CD14-positive monocyte (primary cell): ENCODE data around the gene NUAK1. TPM values are rescaled to one million over a fixed set of nuclear protein-coding genes. Genes with fewer than 3 reads are reported as not detected.

ENCODE experiments used
- DNase-seq, 3 donors: peaks; one replicate each; pipeline ENCODE4 v3.0.0-alpha.2; 2011 to 2022
- H2AFZ ChIP-seq: 2 replicates; pipeline ENCODE4 v1.6.0; 2012; ENCODE audit warnings: mild to moderate bottlenecking, low read depth, low read length, inconsistent platforms; ENCODE audit not compliant: insufficient read depth, poor library complexity, severe bottlenecking
- H3K27ac ChIP-seq, 2 donors: 1 replicate in 1 of 2; 2 replicates in 1 of 2; pipeline ENCODE4 v1.5.1; 2012 to 2013; ENCODE audit warnings: low read length in 2 of 2, control low read depth in 1 of 2, inconsistent platforms in 1 of 2, low read depth in 1 of 2, mild to moderate bottlenecking in 1 of 2
- H3K27me3 ChIP-seq, 2 donors: one replicate each; pipeline versions ENCODE4 v1.6.0 to v1.6.1; 2011 to 2013; ENCODE audit warnings: low read length in 2 of 2; ENCODE audit not compliant: control insufficient read depth in 2 of 2, insufficient read depth in 2 of 2
- H3K36me3 ChIP-seq, 2 donors: replicated peaks in 1 of 2; 1 replicate in 1 of 2; 2 replicates in 1 of 2; pipeline versions ENCODE4 v1.5.1 to v1.6.1; 2012 to 2013; ENCODE audit warnings: low read length in 2 of 2, control low read depth in 1 of 2, inconsistent platforms in 1 of 2, mild to moderate bottlenecking in 1 of 2; ENCODE audit not compliant: insufficient read depth in 2 of 2, control insufficient read depth in 1 of 2
- H3K4me1 ChIP-seq, 2 donors: 1 replicate in 1 of 2; 2 replicates in 1 of 2; pipeline versions ENCODE4 v1.5.1 to v1.6.1; 2012 to 2013; ENCODE audit warnings: low read length in 2 of 2, control low read depth in 1 of 2, inconsistent platforms in 1 of 2, mild to moderate bottlenecking in 1 of 2, moderate library complexity in 1 of 2; ENCODE audit not compliant: insufficient read depth in 2 of 2, control insufficient read depth in 1 of 2
- H3K4me2 ChIP-seq: replicated peaks from 2 replicates; pipeline ENCODE3; 2012; ENCODE audit warnings: low read length, moderate library complexity, mild to moderate bottlenecking; ENCODE audit not compliant: poor library complexity, severe bottlenecking; ENCODE audit errors: extremely low read depth
- H3K4me3 ChIP-seq, 3 experiments: fragments of 200-600 bp in 1 of 3; sonication (generic) in 1 of 3; replicated peaks in 1 of 3; 1 replicate in 2 of 3; 2 replicates in 1 of 3; pipeline ENCODE4 v1.5.1; 2011 to 2013; ENCODE audit warnings: low read length in 3 of 3, mild to moderate bottlenecking in 3 of 3, control low read depth in 2 of 3, low read depth in 2 of 3, inconsistent platforms in 1 of 3, moderate library complexity in 1 of 3
- H3K79me2 ChIP-seq: 2 replicates; pipeline ENCODE4 v1.6.0; 2012; ENCODE audit warnings: mild to moderate bottlenecking, control low read depth, inconsistent platforms, low read length, moderate library complexity; ENCODE audit not compliant: insufficient read depth
- H3K9ac ChIP-seq: 2 replicates; pipeline ENCODE4 v1.6.0; 2017; ENCODE audit warnings: low read length, mild to moderate bottlenecking; ENCODE audit not compliant: insufficient read depth, poor library complexity, severe bottlenecking
- H3K9me3 ChIP-seq, 2 donors: replicated peaks in 1 of 2; 1 replicate in 1 of 2; 2 replicates in 1 of 2; pipeline versions ENCODE4 v1.5.1 to v1.6.1; 2012 to 2013; ENCODE audit warnings: low read length in 2 of 2, control low read depth in 1 of 2; ENCODE audit not compliant: control insufficient read depth in 1 of 2, insufficient read depth in 1 of 2
- H4K20me1 ChIP-seq: 2 replicates; pipeline ENCODE4 v1.6.0; 2012; ENCODE audit warnings: mild to moderate bottlenecking, low read length, control low read depth, moderate library complexity; ENCODE audit not compliant: insufficient read depth
- H3K27ac Mint-ChIP-seq, 7 donors: one replicate each; pipeline ENCODE4 v1.8.0; 2020; ENCODE audit warnings: mild to moderate bottlenecking in 7 of 7, mixed read lengths in 7 of 7, moderate library complexity in 6 of 7, inconsistent platforms in 2 of 7
- H3K27me3 Mint-ChIP-seq, 3 donors: one replicate each; pipeline ENCODE4 v1.8.0; 2021 to 2022; ENCODE audit warnings: low read depth in 3 of 3, mild to moderate bottlenecking in 3 of 3, mixed read lengths in 3 of 3, moderate library complexity in 3 of 3, inconsistent platforms in 1 of 3
- H3K36me3 Mint-ChIP-seq, 2 donors: one replicate each; pipeline ENCODE4 v1.8.0; 2020; ENCODE audit warnings: mixed read lengths in 2 of 2, inconsistent platforms in 1 of 2, mild to moderate bottlenecking in 1 of 2
- H3K4me1 Mint-ChIP-seq: one replicate; pipeline ENCODE4 v1.8.0; 2020; ENCODE audit warnings: mild to moderate bottlenecking, mixed read lengths
- H3K4me3 Mint-ChIP-seq, 2 donors: one replicate each; pipeline ENCODE4 v1.8.0; 2020; ENCODE audit warnings: mild to moderate bottlenecking in 2 of 2, mixed read lengths in 2 of 2, moderate library complexity in 1 of 2
- H3K9me3 Mint-ChIP-seq, 7 donors: one replicate each; pipeline ENCODE4 v1.8.0; 2020 to 2022; ENCODE audit warnings: mixed read lengths in 7 of 7, mild to moderate bottlenecking in 6 of 7, moderate library complexity in 6 of 7, inconsistent platforms in 2 of 7
- WGBS: methylation state at CpG from one replicate; pipeline ENCODE4 v1.1.5; 2013; ENCODE audit warnings: missing lambda C conversion rate; ENCODE audit not compliant: insufficient coverage; 5-methylcytosine and 5-hydroxymethylcytosine counted together
- intact Hi-C, 2 donors: fragments of 100-400 bp; cut with micrococcal nuclease; formaldehyde crosslinking; loops; one replicate each; pipeline versions ENCODE4 v1.15.0 to v1.15.1; 2023
- polyA plus RNA-seq, 3 donors: library from polyadenylated mRNA; depleted of rRNA in 1 of 3; unstranded in 2 of 3; stranded (reverse) in 1 of 3; fragments of 300-500 nt in 2 of 3; fragments of >200 nt in 1 of 3; fragmentation: Illumina TruSeq in 2 of 3; gene quantifications; 1 replicate in 2 of 3; 2 replicates in 1 of 3; pipeline ENCODE4 v1.2.3, GENCODE V29; 2012 to 2021
- TF ChIP-seq, protein P1 (sequence below): fragments of 200-600 bp; IDR thresholded peaks from one replicate; pipeline ENCODE4 v1.8.0; 2022; ENCODE audit warnings: antibody characterized with exemption, mild to moderate bottlenecking

The NUAK1 gene
- polyA plus RNA-seq, 3 donors = not detected

DNA sequence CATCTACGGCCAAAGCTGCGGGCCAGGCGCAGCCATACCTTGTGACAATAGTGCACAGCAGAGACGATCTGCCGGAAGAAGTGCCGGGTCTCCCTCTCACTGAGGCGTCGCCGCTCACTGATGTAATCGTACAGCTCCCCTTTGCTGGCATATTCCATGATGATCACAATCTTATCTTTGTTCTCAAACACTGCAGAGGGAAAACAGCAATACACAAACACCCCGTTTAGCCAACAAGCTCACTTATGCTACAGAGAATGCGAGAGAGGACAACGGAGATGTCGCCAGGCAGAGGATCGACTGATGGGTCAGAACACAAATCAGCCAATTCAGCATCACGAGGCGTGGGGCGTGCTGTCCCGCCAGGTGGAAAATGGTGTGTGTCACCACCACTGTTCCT, 52.1 kb downstream of the NUAK1 start:
- H3K9me3 Mint-ChIP-seq = peaks cover 0 to 3% (median 2%) of the 10 kb centered on the region in 7 donors

DNA sequence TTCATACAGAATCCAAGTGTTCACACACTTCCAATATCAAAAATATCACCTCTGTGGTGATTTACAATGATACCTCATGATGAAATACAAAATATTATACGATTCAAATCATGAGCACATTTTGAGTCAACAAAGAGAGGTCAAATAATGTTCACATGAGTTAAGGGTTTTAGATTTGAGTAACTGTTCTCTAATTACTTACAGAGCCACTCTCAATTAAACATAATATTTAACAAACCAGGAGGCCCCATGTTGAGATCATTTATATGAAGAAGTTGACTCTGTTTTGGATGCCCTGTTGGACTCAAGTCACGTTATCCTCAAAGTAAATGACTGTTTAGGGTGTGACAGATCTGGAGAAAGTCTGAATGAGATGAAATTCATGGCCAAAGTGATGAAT, 53.5 kb downstream of the NUAK1 start:
- H3K36me3 ChIP-seq = no peaks in the 10 kb centered on the region
- Mint-ChIP-seq H3K4me3 (no peak overlapping the region), H3K4me1 (no peaks in the 10 kb centered on the region), H3K9me3 (peaks cover 0 to 3% (median 2%) of the 10 kb centered on the region in 7 donors), H3K27me3 (peaks cover 7 to 13% (median 7%) of the 10 kb centered on the region in 3 donors), H3K27ac (no peak overlapping the region), H3K36me3 (no peaks in the 10 kb centered on the region)
- no peaks in the 10 kb centered on the region for H4K20me1 ChIP-seq
- H3K27ac ChIP-seq = no peak overlapping the region
- H2AFZ ChIP-seq = no peak overlapping the region
- no peak for DNase-seq
- peaks cover 0 to 3% of the 10 kb centered on the region in 2 donors for H3K27me3 ChIP-seq
- no peaks in the 10 kb centered on the region for H3K79me2 ChIP-seq
- H3K9ac ChIP-seq = no peak overlapping the region
- TF ChIP-seq, protein P1, sequence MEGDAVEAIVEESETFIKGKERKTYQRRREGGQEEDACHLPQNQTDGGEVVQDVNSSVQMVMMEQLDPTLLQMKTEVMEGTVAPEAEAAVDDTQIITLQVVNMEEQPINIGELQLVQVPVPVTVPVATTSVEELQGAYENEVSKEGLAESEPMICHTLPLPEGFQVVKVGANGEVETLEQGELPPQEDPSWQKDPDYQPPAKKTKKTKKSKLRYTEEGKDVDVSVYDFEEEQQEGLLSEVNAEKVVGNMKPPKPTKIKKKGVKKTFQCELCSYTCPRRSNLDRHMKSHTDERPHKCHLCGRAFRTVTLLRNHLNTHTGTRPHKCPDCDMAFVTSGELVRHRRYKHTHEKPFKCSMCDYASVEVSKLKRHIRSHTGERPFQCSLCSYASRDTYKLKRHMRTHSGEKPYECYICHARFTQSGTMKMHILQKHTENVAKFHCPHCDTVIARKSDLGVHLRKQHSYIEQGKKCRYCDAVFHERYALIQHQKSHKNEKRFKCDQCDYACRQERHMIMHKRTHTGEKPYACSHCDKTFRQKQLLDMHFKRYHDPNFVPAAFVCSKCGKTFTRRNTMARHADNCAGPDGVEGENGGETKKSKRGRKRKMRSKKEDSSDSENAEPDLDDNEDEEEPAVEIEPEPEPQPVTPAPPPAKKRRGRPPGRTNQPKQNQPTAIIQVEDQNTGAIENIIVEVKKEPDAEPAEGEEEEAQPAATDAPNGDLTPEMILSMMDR = no peak
- no peak overlapping the region for H3K4me2 ChIP-seq
- WGBS = 83% methylated on average over 1 of the region's 2 CpGs
- H3K4me1 ChIP-seq = no peaks in the 10 kb centered on the region
- H3K4me3 ChIP-seq = no peak overlapping the region
- H3K9me3 ChIP-seq = no peaks in the 10 kb centered on the region
- intact Hi-C loops = no loop called here

More for the DNA sequence above, 52.1 kb downstream of the NUAK1 start:
- Histone ChIP-seq H3K79me2 (no peaks in the 10 kb centered on the region), H3K4me2 (no peak overlapping the region), H3K9me3 (no peaks in the 10 kb centered on the region), H3K4me3 (no peak overlapping the region), H3K9ac (no peak overlapping the region), H3K27me3 (peaks cover 0 to 3% of the 10 kb centered on the region in 2 donors), H3K4me1 (no peaks in the 10 kb centered on the region), H3K27ac (no peak overlapping the region), H3K36me3 (no peaks in the 10 kb centered on the region), H4K20me1 (no peaks in the 10 kb centered on the region), H2AFZ (no peak overlapping the region)
- TF ChIP-seq, protein P1 = no peak
- H3K4me1 Mint-ChIP-seq = no peaks in the 10 kb centered on the region
- peaks cover 5 to 7% (median 7%) of the 10 kb centered on the region in 3 donors for H3K27me3 Mint-ChIP-seq
- WGBS = 94% methylated on average over 12 of the region's 19 CpGs
- intact Hi-C loops = no loop called here
- no peak overlapping the region for H3K4me3 Mint-ChIP-seq
- H3K27ac Mint-ChIP-seq = no peak overlapping the region
- no peak for DNase-seq
- H3K36me3 Mint-ChIP-seq = no peaks in the 10 kb centered on the region
